Measurements from ENCODE around the gene MSRB1. TPM values are rescaled to one million over a fixed set of nuclear protein-coding genes. Genes with fewer than 3 reads are reported as not detected.

MSRB1 gene
- total and polyA plus RNA-seq, 9 of the 15 experiments (the other 6 are each of a cell fraction or from before 2014, with no cell fraction given): 5.4 to 33.7 (median 25.7) TPM

DNA sequence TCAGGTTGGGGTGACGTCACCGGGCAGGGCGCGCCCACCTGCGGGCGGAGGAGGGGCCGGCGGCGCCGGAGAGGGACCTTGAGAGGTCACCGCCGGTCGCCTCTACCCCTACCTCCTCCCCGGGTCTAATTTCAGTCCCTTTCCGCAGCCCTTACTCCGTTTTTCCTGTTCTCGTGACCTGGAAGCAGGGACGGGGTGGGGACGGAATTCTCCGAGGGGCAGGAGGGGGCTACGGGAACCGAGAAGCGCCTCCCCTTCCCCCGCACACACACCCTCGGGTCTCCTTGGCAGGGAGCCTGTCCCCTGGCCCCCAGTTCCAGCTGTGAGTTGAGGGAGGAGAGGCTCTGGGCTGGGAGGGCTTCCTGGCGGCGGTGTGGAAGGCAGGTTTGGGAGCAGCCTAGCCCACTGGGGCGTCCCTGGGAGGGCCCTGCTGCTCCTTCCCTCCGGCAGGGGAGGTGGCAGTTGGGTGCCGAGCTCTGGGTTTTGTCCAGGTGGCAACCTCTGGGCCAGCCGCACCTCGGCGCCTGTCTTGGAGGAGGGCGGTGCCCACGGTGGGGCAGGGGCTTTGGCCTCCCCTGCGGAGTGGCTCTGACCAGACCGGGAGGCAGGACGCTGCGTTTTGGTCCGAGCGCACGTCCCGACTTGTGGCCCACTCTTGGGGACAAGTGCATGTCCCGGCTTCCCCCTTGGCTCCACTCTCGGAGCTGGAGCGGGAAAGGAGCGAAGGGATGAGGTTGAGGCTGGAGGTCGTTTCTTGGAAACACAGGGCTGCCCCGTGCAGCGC, 47.5 kb upstream of the MSRB1 start (continued):
- TF ChIP-seq, protein P1, sequence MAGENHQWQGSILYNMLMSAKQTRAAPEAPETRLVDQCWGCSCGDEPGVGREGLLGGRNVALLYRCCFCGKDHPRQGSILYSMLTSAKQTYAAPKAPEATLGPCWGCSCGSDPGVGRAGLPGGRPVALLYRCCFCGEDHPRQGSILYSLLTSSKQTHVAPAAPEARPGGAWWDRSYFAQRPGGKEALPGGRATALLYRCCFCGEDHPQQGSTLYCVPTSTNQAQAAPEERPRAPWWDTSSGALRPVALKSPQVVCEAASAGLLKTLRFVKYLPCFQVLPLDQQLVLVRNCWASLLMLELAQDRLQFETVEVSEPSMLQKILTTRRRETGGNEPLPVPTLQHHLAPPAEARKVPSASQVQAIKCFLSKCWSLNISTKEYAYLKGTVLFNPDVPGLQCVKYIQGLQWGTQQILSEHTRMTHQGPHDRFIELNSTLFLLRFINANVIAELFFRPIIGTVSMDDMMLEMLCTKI (IDR thresholded peaks at IDR 0.05; ENCODE audit: partially characterized antibody): no peak
- TF ChIP-seq PHF8 (IDR thresholded peaks at IDR 0.05; ENCODE audit: borderline replicate concordance, low read length) (peak; percentile 45; the same call in 1 of the 2 replicates), MEF2A (IDR thresholded peaks at IDR 0.05; ENCODE audit: control insufficient read depth, low read depth, low read length) (no peak), ETS2 (tag; IDR thresholded peaks at IDR 0.05; ENCODE audit: borderline replicate concordance, poor library complexity, severe bottlenecking) (no peak), ZBTB7A (IDR thresholded peaks at IDR 0.05; ENCODE audit: borderline replicate concordance, control insufficient read depth, low read depth, low read length) (peak; percentile 91; the same call in 1 of the 2 replicates), RFX7 (CRISPR knock-in tag; IDR thresholded peaks at IDR 0.05) (no peak), RBFOX2 (IDR thresholded peaks at IDR 0.05; ENCODE audit: low read depth, low read length) (peak; percentile 35; the same call in 1 of the 2 replicates), ZBTB1 (CRISPR knock-in tag; IDR thresholded peaks at IDR 0.05; ENCODE audit: borderline replicate concordance, low read depth) (0 out of 2 replicates have a peak, but pooled peaks have one; percentile 49), ZKSCAN8 (CRISPR knock-in tag; IDR thresholded peaks at IDR 0.05) (no peak), L3MBTL2 (IDR thresholded peaks at IDR 0.05) (no peak), DPF2 (IDR thresholded peaks at IDR 0.05) (peak; percentile 35; the same call in 1 of the 2 replicates), ZNF134 (CRISPR knock-in tag; conservative IDR thresholded peaks at IDR 0.05) (no peak), CC2D1A (IDR thresholded peaks at IDR 0.05) (no peak), COPS2 (conservative IDR thresholded peaks at IDR 0.05) (no peak), CBFB (CRISPR knock-in tag; IDR thresholded peaks at IDR 0.05) (no peak), HMGN3 (IDR thresholded peaks at IDR 0.05; ENCODE audit: borderline replicate concordance, extremely low read depth, insufficient read length, low read depth, low read length) (peak; percentile 14), MCM7 (IDR thresholded peaks at IDR 0.05) (no peak), ERF (CRISPR knock-in tag; IDR thresholded peaks at IDR 0.05) (no peak), KAT8 (IDR thresholded peaks at IDR 0.05; ENCODE audit: low read depth) (no peak), BCOR (IDR thresholded peaks at IDR 0.05) (peak; percentile 27; the same call in 1 of the 2 replicates), ARHGAP35 (IDR thresholded peaks at IDR 0.05; ENCODE audit: partially characterized antibody) (no peak), ATF7 (IDR thresholded peaks at IDR 0.05) (peak; percentile 96), GABPA (tag; conservative IDR thresholded peaks at IDR 0.05; ENCODE audit: low read depth) (no peak)
- TF ChIP-seq, protein P2, sequence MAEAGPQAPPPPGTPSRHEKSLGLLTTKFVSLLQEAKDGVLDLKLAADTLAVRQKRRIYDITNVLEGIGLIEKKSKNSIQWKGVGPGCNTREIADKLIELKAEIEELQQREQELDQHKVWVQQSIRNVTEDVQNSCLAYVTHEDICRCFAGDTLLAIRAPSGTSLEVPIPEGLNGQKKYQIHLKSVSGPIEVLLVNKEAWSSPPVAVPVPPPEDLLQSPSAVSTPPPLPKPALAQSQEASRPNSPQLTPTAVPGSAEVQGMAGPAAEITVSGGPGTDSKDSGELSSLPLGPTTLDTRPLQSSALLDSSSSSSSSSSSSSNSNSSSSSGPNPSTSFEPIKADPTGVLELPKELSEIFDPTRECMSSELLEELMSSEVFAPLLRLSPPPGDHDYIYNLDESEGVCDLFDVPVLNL (CRISPR knock-in tag; IDR thresholded peaks at IDR 0.05; ENCODE audit: low read depth): no peak
- TF ChIP-seq, protein P3, sequence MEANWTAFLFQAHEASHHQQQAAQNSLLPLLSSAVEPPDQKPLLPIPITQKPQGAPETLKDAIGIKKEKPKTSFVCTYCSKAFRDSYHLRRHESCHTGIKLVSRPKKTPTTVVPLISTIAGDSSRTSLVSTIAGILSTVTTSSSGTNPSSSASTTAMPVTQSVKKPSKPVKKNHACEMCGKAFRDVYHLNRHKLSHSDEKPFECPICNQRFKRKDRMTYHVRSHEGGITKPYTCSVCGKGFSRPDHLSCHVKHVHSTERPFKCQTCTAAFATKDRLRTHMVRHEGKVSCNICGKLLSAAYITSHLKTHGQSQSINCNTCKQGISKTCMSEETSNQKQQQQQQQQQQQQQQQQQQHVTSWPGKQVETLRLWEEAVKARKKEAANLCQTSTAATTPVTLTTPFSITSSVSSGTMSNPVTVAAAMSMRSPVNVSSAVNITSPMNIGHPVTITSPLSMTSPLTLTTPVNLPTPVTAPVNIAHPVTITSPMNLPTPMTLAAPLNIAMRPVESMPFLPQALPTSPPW (CRISPR knock-in tag; IDR thresholded peaks at IDR 0.05): peak; percentile 48; the same call in 1 of the 2 replicates
